HG03135 (cell line): Measurements from ENCODE around the gene MC1R.
"Not testable (repeated sequence)": the region's sequence is repeated elsewhere in the genome, so short reads cannot be mapped to it uniquely, and the experiment has no call there.

Experiments
- ATAC-seq: cut with Tn5 transposase; IDR thresholded peaks from one replicate; pipeline ENCODE4 v1.9.1; 2021; ENCODE audit warnings: mild to moderate bottlenecking, moderate library complexity; ENCODE audit not compliant: unreplicated experiment

MC1R gene

GRCh38 chr16:89934019-89934418, 15.4 kb downstream of the MC1R start:
- ATAC-seq, result not testable (repeated sequence)

- no peak for ATAC-seq
Measured at GRCh38 chr16:89934611-89935553, 16.2 kb downstream of the MC1R start.

DNA sequence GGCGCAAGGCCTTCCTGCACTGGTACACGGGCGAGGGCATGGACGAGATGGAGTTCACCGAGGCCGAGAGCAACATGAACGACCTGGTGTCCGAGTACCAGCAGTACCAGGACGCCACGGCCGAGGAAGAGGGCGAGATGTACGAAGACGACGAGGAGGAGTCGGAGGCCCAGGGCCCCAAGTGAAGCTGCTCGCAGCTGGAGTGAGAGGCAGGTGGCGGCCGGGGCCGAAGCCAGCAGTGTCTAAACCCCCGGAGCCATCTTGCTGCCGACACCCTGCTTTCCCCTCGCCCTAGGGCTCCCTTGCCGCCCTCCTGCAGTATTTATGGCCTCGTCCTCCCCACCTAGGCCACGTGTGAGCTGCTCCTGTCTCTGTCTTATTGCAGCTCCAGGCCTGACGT, 17.0 kb downstream of the MC1R start:
- ATAC-seq, result not testable (repeated sequence)

- ATAC-seq, result no peak
Measured at GRCh38 chr16:89936034-89936433, 17.4 kb downstream of the MC1R start.

GRCh38 chr16:89936508-89936907, 17.8 kb downstream of the MC1R start:
- no peak for ATAC-seq

- no peak for ATAC-seq
Measured at GRCh38 chr16:89936981-89937380, 18.3 kb downstream of the MC1R start.

DNA sequence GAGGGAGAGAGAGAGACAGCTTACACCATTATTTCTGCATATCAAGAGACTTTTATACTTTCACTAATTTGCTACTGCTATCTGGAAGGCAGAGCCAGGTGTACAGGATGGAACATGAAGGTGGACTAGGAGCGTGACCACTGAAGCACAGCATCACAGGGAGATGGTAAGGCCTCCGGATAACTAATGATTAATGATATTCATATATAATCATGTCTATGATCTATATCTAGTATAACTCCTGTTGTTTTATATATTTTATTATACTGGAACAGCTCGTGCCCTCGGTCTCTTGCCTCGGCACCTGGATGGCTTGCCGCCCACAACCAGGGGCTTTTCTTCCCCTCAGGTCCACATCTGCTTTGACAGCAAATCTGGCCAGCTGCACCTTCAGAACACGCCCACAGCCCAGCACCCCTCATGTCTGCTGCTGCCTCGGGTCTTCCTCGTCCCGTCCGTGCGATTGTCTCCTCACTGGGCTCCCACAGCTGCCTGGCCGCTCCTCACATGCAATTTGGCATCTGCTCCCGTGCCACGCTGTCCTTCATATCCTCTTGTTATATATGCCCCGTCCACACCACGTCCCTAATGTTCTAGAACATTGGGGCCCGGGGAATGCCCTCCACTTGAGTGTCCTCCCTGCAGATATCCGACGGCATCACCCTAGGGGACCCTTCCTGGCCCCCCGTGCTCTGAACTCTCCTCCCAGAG, 19.7 kb downstream of the MC1R start:
- no peak for ATAC-seq

DNA sequence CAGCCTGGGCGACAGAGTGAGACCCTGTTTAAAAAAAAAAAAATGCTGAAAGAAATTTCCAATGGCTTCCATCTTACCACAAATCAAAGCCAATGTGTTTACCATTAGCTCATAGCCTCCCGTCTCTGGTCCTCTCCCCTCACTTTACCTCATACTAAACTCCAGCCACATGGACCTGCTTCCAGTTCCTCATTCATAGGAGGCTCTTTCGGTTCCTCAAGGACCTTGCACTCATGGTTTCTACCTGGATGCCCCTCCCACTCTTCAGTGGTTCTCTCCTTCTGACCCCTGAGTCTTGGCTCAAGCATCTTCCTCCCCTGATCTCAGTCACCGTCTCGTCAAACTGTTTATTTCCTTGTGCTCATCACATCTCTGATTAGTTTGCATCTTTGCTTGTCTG, 26.1 kb downstream of the MC1R start:
- no peak for ATAC-seq

DNA sequence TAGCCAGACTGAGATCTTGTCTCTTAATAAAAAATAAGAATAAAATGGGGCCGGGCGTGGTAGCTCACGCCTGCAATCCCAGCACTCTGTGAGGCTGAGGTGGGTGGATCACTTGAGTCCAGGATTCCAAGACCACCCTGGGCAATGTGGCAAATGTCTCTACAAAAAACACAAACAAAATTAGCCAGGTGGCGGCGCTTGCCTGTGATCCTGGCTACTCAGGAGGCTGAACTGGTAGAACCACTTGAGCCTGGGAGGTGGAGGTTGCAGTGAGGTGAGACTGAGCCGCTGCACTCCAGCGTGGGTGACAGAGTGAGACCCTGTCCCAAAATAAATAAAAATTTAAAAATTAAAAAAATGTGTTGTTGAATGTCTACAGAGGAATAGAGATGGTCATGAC, 27.0 kb downstream of the MC1R start:
- no peak for ATAC-seq

- no peak for ATAC-seq
Measured at GRCh38 chr16:89946515-89946914, 27.9 kb downstream of the MC1R start.

GRCh38 chr16:89949121-89949742, 30.6 kb downstream of the MC1R start:
- ATAC-seq, result no peak

- ATAC-seq, result no peak
Measured at GRCh38 chr16:89949756-89950155, 31.1 kb downstream of the MC1R start.

- ATAC-seq, result no peak
Measured at GRCh38 chr16:89951509-89951908, 32.8 kb downstream of the MC1R start.

DNA sequence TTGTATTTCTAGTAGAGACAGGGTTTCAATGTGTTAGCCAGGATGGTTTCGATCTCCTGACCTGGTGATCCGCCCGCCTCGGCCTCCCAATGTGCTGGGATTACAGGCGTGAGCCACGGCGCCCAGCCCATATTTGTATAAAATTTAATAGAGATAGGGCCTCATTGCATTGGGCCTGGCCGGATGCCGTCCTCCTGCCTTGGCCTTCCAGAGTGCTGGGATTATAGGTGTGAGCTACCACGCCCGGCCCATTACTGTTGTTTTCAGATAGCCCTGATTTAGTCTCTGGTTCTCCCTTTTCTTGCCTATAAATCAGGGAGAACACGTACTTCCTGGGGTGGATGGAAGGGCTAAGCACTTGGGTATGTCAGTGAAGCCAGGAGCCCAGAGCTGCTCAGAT, 33.4 kb downstream of the MC1R start:
- ATAC-seq, result no peak

- ATAC-seq, result no peak
Measured at GRCh38 chr16:89952551-89952950, 33.9 kb downstream of the MC1R start.

DNA sequence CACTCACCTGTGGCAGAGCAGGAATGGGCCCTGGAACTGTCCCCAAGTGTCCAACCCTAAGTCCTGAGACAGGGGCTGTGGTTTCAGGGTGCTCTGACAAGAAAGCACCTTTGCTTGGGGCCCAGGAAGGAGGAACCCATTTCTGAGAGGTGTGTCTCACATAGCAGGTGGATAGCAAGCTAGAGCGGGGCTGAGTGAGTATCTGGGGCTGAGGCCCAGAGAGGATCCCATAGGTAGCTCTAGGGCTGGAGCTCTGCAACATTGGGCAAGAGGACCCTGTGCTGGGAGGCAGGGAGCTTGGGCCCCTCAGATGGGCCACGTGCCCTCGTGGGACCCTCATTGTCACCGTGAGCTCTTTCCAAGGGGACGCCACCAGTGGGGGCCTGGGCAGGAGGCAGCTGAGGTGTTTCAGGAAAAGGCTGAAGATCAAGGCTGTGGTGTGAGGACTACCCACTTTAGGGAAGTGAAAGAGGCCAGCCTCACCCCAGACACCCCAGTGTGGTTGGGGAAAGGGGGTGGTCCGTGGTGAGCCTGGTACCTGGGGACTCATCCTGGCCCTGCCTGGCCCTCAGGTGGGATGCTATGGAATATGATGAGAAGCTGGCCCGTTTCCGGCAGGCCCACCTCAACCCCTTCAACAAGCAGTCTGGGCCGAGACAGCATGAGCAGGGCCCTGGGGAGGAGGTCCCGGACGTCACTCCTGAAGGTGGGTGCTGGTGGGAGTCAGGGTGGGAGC, 35.2 kb downstream of the MC1R start:
- ATAC-seq, result peak; percentile 51

DNA sequence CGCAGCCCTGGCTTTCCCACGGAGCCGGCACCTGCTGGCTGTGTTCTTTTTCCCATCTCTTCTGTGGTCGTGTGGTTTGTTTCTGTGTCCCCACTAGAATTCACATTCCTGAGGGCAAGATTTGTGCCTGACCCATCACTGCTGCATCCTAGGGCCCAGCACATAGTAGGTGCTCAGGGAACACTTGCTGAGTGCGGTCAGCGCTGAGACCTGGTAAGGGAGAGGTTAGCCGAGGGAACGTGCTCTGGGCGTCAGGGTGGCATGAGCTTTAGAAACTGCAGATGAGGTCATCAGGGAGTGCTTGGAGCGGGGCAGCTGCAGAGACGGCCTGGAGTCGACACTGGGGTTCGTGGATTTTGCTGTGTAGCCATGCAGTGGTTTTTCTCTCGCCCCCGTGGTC, 35.8 kb downstream of the MC1R start:
- no peak for ATAC-seq

GRCh38 chr16:89955001-89955685, 36.5 kb downstream of the MC1R start:
- ATAC-seq, result no peak

DNA sequence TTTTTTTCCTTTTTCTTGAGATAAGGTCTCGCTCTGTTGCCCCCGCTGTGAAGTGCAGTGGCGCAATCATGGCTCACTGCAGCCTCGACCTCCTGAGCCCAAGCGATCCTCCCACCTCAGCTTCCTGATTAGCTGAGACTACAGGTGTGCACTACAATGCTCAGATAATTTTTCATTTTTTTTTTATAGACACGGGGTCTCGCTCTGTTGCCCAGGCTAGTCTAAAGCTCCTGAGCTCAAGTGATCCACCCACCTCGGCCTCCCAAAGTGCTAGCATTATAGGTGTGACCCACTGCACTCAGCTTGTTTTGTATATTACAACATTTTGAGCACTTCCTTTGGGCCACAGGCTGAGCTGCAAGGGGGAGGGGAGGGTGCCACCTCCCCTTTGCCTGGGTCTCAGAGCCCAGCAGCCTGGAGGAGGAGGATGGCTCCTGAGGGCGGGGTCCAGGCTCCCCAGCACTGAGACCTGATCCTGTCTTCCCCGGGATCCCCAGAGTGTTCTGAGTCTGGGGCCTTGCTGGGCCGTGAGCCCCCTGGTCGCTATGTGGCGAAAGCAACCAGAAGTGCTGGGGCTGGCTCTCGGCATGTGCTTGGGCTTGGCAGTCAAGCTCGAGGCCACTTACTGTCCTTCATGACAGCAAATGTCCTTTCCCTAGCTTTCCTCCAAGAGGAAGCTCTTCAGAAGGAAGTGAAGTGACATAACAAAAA, 38.0 kb downstream of the MC1R start:
- no peak for ATAC-seq
